A673 (cell line): ENCODE results near the gene WASF2. TPM values are rescaled to one million over a fixed set of nuclear protein-coding genes. Genes with fewer than 3 reads are reported as not detected.

Experiments used
- BruUV-seq: library from RNA; stranded (reverse); fragments of 400-500 nt; replicated peaks from 2 replicates; lab custom pipeline; 2021; lab: Mats Ljungman, UMichigan
- CTCF ChIA-PET: fragments of 300-600 bp; sonication (Branson Sonifier 250); formaldehyde crosslinking; loops from one replicate; lab custom pipeline; 2022; ENCODE audit warnings: antibody characterized with exemption; lab: Charles Lee
- POLR2A ChIA-PET: fragments of 300-600 bp; sonication (Branson Sonifier 250); formaldehyde crosslinking; loops from one replicate; lab custom pipeline; 2022; ENCODE audit warnings: antibody characterized with exemption; ENCODE audit not compliant: low non-redundant PET; lab: Charles Lee
- DNase-seq: peaks from one replicate; pipeline ENCODE4 v3.0.0-alpha.2; 2015; ENCODE audit warnings: low spot score
- H3K27ac ChIP-seq: fragments of 200-600 bp; sonication (generic); 2 replicates; pipeline ENCODE4 v1.5.1; 2016; ENCODE audit warnings: mixed run types, low read depth, mild to moderate bottlenecking, mixed read lengths, antibody characterized with exemption, low read length; ENCODE audit not compliant: poor library complexity, severe bottlenecking
- H3K27me3 ChIP-seq: fragments of 200-600 bp; sonication (generic); replicated peaks from 2 replicates; pipeline ENCODE4 v1.6.1; 2017; ENCODE audit warnings: mixed run types, low read depth, mild to moderate bottlenecking, mixed read lengths, antibody characterized with exemption, low read length; ENCODE audit not compliant: insufficient read depth, poor library complexity
- H3K36me3 ChIP-seq: fragments of 200-600 bp; sonication (generic); 2 replicates; pipeline ENCODE4 v1.6.1; 2016; ENCODE audit warnings: mixed run types, mild to moderate bottlenecking, mixed read lengths, antibody characterized with exemption, low read length; ENCODE audit not compliant: insufficient read depth, poor library complexity, severe bottlenecking
- H3K4me1 ChIP-seq: fragments of 200-600 bp; sonication (generic); 2 replicates; pipeline ENCODE4 v1.6.1; 2017; ENCODE audit warnings: mixed run types, mild to moderate bottlenecking, mixed read lengths, antibody characterized with exemption, low read length; ENCODE audit not compliant: insufficient read depth, poor library complexity, severe bottlenecking
- H3K4me3 ChIP-seq: fragments of 200-600 bp; sonication (generic); 2 replicates; pipeline ENCODE4 v1.5.1; 2016; ENCODE audit warnings: low read depth, mixed run types, mild to moderate bottlenecking, mixed read lengths, low read length; ENCODE audit not compliant: poor library complexity, severe bottlenecking
- H3K9me3 ChIP-seq: fragments of 200-600 bp; sonication (generic); 2 replicates; pipeline ENCODE4 v1.6.1; 2016; ENCODE audit warnings: mixed run types, low read depth, mild to moderate bottlenecking, mixed read lengths, antibody characterized with exemption, low read length; ENCODE audit not compliant: poor library complexity, severe bottlenecking
- EZH2 ChIP-seq: fragments of 200-600 bp; sonication (generic); IDR thresholded peaks from 2 replicates; pipeline ENCODE4 v1.6.1; 2017; ENCODE audit warnings: borderline replicate concordance, low read depth, mild to moderate bottlenecking, mixed read lengths, antibody characterized with exemption, low read length; ENCODE audit not compliant: poor library complexity, severe bottlenecking
- intact Hi-C: fragments of 100-400 bp; cut with micrococcal nuclease; formaldehyde crosslinking; loops from one replicate; pipeline ENCODE4 v1.10.0; 2022; ENCODE audit not compliant: unreplicated experiment
- total RNA-seq: library from RNA; stranded (reverse); gene quantifications from 2 replicates; pipeline ENCODE4 v1.2.3, GENCODE V29; 2021
- TF ChIP-seq, protein P1 (sequence below): fragments of 300-800, 200-600 bp; sonication (generic); conservative IDR thresholded peaks from 2 replicates; pipeline ENCODE4 v1.5.1; 2017; ENCODE audit warnings: low read depth, mild to moderate bottlenecking, antibody characterized with exemption, low read length, moderate library complexity, mixed read lengths

Gene WASF2
- total RNA-seq, 1 experiment from 2014 or later: 133 TPM

DNA sequence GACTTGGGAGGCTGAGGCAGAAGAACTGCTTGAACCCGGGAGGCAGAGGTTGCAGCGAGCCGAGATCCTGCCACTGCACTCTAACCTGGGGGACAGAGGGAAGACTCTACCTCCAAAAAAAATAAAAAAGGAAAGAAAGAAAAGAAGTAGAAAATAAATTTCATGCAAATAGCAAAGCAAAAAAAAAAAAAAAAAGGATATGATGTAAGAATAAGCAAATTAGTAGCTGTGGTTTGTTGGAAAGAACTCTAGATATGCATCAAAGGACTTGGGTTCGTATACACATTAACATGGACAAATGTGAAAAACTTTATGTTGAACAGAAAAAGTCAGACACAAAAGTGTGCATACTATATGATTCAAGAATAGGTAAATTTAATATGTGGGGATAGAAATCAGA is 11.9 kb downstream of the WASF2 start:
- peaks cover 4% of the 10 kb centered on the region for H3K4me1 ChIP-seq
- intact Hi-C loops: no loop called here
- TF ChIP-seq EZH2: no peak
- TF ChIP-seq, protein P1, sequence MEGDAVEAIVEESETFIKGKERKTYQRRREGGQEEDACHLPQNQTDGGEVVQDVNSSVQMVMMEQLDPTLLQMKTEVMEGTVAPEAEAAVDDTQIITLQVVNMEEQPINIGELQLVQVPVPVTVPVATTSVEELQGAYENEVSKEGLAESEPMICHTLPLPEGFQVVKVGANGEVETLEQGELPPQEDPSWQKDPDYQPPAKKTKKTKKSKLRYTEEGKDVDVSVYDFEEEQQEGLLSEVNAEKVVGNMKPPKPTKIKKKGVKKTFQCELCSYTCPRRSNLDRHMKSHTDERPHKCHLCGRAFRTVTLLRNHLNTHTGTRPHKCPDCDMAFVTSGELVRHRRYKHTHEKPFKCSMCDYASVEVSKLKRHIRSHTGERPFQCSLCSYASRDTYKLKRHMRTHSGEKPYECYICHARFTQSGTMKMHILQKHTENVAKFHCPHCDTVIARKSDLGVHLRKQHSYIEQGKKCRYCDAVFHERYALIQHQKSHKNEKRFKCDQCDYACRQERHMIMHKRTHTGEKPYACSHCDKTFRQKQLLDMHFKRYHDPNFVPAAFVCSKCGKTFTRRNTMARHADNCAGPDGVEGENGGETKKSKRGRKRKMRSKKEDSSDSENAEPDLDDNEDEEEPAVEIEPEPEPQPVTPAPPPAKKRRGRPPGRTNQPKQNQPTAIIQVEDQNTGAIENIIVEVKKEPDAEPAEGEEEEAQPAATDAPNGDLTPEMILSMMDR: no peak
- no peak overlapping the region for H3K27ac ChIP-seq
- CTCF ChIA-PET: no interaction called here
- no peak for DNase-seq
- BruUV-seq: no TSS peak
- H3K4me3 ChIP-seq: no peak overlapping the region
- H3K27me3 ChIP-seq: no peaks in the 10 kb centered on the region
- H3K9me3 ChIP-seq: no peaks in the 10 kb centered on the region
- H3K36me3 ChIP-seq: no peaks in the 10 kb centered on the region
- POLR2A ChIA-PET: no interaction called here

GRCh38 chr1:27476237-27476636 is 13.7 kb downstream of the WASF2 start:
- Histone ChIP-seq H3K9me3 (no peaks in the 10 kb centered on the region), H3K36me3 (no peaks in the 10 kb centered on the region), H3K4me1 (peaks cover 4% of the 10 kb centered on the region), H3K4me3 (no peak overlapping the region), H3K27ac (no peak overlapping the region), H3K27me3 (no peaks in the 10 kb centered on the region)
- intact Hi-C loops: no loop called here
- POLR2A ChIA-PET: no interaction called here
- CTCF ChIA-PET: interaction anchor here (0.6 kb wide), 1 partner anchor 24 kb away, joined by 6 read pairs; no protein-coding TSS in a partner anchor
- peak; percentile 31 for DNase-seq
- no peak for TF ChIP-seq EZH2
- TF ChIP-seq, protein P1: no peak
- BruUV-seq: no TSS peak

GRCh38 chr1:27475720-27476119 is 14.2 kb downstream of the WASF2 start:
- intact Hi-C loops: no loop called here
- TF ChIP-seq EZH2: no peak
- TF ChIP-seq, protein P1: no peak
- no peak overlapping the region for H3K4me3 ChIP-seq
- ChIA-PET POLR2A (no interaction called here), CTCF (no interaction called here)
- DNase-seq: no peak
- H3K27ac ChIP-seq: no peak overlapping the region
- no peaks in the 10 kb centered on the region for H3K27me3 ChIP-seq
- H3K36me3 ChIP-seq: no peaks in the 10 kb centered on the region
- H3K9me3 ChIP-seq: no peaks in the 10 kb centered on the region
- H3K4me1 ChIP-seq: peaks cover 4% of the 10 kb centered on the region
- no TSS peak for BruUV-seq
